Bronchus fibroblast of lung (primary cell): ENCODE results near the gene SCML1. TPM values are rescaled to one million over a fixed set of nuclear protein-coding genes. Genes with fewer than 3 reads are reported as not detected.

Experiments
- total RNA-seq: library from RNA; depleted of rRNA; stranded (reverse); fragments of >200 nt; gene quantifications from 2 replicates; pipeline ENCODE4 v1.2.3, GENCODE V29; 2015

Gene SCML1, protein sequence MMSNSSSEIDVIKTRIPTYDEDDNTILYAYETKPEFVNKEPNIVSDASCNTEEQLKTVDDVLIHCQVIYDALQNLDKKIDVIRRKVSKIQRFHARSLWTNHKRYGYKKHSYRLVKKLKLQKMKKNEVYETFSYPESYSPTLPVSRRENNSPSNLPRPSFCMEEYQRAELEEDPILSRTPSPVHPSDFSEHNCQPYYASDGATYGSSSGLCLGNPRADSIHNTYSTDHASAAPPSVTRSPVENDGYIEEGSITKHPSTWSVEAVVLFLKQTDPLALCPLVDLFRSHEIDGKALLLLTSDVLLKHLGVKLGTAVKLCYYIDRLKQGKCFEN
- 6.1 and 9.6 TPM in 2 replicates for total RNA-seq

DNA sequence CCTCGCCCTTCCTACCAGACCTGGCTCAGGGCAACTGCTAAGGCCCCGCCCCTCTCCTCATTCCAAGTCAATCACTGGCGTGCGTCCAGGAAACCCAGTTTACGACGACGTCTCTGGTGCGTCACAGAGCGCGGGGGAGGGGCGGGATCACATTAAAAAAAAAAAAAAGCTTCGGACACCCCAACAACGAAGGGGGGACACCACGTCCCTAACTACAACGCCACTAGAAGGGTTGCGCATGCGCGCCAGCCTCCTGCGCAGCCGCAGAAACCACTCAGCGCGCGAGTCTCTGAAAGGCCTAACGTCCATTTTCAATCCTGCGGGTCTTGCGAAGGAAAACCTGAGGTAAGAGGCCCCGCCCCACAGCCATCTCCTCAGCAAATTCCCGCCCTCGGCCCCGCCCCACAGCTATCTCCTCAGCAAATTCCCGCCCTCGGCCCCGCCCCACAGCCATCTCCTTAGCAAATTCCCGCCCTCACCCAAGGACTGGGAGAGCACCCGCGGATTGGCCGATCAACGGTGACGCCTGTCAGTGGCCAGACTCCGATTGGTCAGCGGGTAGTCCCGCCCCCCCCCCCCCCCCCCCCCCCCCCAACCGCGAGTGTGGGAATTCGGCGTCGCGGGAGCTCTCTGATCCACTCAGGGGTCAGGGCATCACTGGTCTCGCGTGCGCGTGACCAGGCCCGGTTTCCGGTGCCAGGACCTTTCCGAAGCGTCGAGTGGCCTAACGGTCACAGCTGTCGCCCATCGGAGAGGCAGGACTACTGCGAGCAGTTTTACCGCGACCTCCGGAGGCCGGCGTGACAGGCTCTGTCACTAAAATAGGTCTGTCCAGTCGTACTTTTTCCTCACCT, at the start of gene SCML1:
SCML1 (plus strand) TSS at position 638 of the 854 bp plus-strand sequence. CDS start 6,694 bp downstream, outside the sequence.

Other genes starting within 250 kb of the SCML1 start
- gene RAI2, start 123.8 kb downstream of the SCML1 start, total RNA-seq, result 0.84 and 1.0 TPM in 2 replicates